G401 (cell line): ENCODE results near the gene C20orf144. TPM values are rescaled to one million over a fixed set of nuclear protein-coding genes. Genes with fewer than 3 reads are reported as not detected.

ENCODE experiments used
- DNase-seq: peaks from one replicate; pipeline ENCODE4 v3.0.0-alpha.2; 2015; ENCODE audit warnings: low spot score
- in situ Hi-C: cut with HindIII; loops from 2 replicates; pipeline ENCODE4 v1.10.0; 2016; ENCODE audit warnings: low sequenced_read_pairs, mixed read lengths
- total RNA-seq: library from RNA; depleted of rRNA; stranded (reverse); fragments of >200 nt; shearing (Covaris generic); gene quantifications from 2 replicates; pipeline ENCODE4 v1.2.3, GENCODE V29; 2014

The C20orf144 gene
- total RNA-seq, 1 experiment from 2014 or later, result 0.20 TPM

- DNase-seq, result no peak
These were observed 2.0 kb upstream of the C20orf144 start for GRCh38 chr20:33660035-33660684.

DNA sequence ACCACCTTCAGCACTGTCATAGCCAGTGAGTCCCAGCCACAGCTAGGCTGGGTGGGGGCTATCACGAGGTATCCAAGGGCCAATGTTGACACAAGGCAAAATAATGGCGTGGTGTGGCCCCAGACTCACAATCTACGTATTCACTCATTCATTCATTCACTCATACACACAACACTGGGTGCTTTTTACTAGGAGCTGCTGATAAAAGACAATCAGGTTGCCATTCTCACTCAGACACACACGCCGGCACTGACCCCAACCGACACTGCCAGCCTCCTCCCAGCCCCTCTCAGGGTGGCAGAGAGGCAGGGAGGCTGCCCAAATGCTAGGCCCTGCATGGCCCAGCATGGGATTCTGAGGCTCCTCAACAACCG lies 1.5 kb upstream of the C20orf144 start:
- DNase-seq, result no peak
- in situ Hi-C loops, result no loop called here

More at GRCh38 chr20:33660035-33660684, 2.0 kb upstream of the C20orf144 start:
- in situ Hi-C loops, result no loop called here

- DNase-seq, result peak; percentile 61
- in situ Hi-C loops, result no loop called here
These were observed 1.3 kb downstream of the C20orf144 start for GRCh38 chr20:33663161-33664084.

- no peak for DNase-seq
- in situ Hi-C loops, result no loop called here
These were observed 2.1 kb downstream of the C20orf144 start for GRCh38 chr20:33664085-33664761.

GRCh38 chr20:33664762-33665144 lies 2.6 kb downstream of the C20orf144 start:
- in situ Hi-C loops, result no loop called here
- DNase-seq, result no peak

DNA sequence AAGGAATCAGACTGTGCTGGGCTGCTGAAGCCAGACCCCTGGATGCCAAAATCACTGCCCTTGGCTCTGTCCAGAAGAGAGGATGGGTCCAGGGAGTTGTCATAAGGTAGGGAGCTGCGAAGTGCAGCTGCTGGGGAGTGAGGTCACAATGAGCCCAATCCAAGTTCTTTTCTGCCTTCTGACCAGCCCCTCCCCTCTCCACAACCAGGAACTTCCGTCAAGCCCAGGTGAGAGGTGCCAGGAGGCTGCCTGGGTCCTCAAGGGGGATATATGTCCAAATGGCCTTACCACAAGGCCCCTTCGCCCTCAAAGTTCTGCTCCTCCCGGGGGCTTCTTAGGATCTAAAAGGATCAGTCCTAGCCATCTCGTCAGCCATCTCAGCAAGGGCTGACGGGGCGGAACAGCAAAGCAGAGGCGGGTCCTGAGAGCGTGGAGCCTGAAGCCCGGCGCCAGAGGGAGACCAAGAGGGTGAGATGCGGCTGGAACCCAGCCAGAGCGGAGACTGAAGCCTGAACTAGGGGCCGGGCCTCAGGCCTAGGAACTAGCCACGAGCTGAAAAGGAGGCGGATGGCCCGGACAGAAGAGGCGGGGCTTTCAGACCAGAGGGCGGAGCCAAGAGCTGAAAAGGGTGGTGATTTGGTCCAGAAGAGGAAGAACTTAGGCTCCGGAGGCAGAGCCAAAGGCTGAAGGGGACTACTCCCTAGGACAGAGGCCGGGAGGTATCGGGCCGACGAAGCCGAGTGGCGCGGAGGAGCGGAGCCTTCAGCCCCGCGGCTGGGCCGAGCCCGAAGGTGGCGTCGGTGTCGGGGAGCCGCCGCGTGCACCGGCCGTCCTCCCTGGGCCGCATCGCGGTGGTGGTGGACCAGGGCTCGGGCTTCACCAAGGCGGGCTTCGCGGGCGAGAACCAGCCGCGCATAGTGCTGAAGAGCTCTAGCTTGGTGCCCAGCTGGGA lies 4.4 kb downstream of the C20orf144 start, which contains the start of gene ACTL10:
Gene ACTL10, plus strand, starts transcription at position 651 of the 952 bp plus-strand sequence. CDS start 555 bp downstream, outside the sequence.
- DNase-seq, result peak; percentile 77

GRCh38 chr20:33667245-33667675 lies 5.1 kb downstream of the C20orf144 start:
- in situ Hi-C loops, result no loop called here
- no peak for DNase-seq

More for the DNA sequence above, 4.4 kb downstream of the C20orf144 start, which contains the start of gene ACTL10:
- in situ Hi-C loops, result no loop called here

GRCh38 chr20:33667676-33668465 lies 5.7 kb downstream of the C20orf144 start:
- DNase-seq, result peak; percentile 71
- in situ Hi-C loops, result no loop called here

- in situ Hi-C loops, result no loop called here
- no peak for DNase-seq
These were observed 6.5 kb downstream of the C20orf144 start for GRCh38 chr20:33668466-33669155.

DNA sequence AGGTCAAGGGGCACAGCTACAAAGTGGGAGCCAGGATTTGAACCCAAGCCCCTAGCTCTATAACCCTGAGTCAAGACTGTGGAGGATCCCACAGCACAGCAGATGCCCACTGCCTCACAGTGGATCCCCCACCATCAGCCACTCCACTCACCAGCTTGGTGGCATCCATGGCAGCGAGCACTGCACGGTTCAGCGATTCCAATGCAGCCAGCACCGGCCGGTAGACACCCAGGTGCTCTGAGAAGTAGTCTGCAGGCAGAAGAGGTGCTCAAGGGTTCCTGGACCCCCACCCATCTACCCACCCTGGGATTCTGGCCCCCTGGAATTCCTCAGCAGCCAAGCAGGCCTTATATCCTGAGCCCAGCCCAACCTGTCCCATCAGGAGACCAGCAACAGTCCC lies 7.1 kb downstream of the C20orf144 start:
- DNase-seq, result no peak
- in situ Hi-C loops, result no loop called here

DNA sequence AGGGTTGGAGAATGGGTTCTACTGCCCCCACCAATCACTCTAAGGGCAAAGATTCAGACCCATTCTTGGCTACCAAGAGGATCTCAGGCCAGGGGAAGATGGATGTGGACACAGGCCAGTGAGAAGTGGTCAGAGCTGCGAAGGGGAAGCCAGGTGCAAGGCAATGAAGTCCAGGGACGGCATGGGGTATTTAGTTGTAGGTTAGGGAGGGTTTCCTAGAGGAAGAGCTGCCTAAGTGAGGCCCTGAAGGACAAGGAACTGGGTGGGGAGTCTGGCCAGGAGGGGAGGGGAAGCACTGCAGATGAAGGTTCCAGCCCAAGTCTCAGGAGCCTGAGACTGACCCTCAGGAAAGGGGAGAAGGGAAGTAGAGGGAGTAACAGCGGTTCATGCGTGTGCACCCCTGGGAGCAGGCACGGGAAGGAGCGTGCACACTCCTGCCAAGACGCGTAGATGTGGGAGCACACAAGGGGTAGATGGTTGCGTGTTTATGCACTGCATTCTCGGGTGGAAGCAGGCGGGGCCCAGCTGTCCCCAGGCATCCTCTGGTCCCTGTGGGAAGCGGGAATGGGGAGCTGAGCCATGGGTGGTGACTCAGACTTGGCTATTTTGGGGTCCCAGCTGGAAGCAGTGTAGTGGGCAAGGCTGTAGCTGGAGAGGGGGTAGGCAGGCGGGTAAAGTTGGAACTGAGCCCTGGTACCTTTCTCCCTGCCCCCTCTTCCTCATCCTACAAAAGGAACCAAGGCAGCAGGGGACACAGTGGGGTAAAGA lies 7.9 kb downstream of the C20orf144 start:
- in situ Hi-C loops, result no loop called here
- no peak for DNase-seq

DNA sequence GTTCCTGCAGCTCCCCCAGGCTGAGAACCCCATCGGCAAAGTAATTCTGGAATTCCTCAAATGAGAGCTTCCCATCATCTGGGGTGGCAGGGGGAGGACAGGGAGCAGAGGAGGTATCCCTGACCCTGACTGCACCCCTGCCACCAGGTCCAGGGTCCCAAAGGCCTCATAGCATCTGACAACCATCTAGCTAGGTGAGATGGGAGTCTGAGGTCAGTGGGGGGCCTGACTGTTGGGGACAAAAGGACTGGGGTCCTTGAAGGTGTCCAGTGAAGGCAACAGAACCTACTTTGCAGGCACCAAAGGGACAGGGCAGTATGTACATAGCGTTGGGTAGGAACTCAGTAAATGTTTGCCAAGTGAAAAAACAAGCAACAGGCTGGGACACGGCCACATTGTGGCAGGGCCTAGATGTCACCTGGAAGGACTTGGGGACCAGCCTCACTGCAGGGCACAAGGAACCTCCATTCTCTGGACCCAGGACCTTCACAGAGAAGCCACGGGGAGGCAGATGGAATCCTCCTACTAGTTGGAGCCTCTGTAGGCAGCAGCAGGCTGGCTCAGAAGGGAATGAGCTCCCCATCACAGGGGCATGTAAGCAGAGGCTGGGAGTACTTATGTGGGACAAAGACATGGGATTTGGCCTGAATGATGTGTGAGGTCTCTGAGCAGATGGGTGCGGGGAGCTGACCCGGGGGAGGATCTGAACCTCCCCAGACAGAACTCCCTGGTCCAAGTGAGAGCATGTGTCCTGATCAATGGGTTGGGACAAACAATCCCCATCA lies 8.8 kb downstream of the C20orf144 start:
- no peak for DNase-seq
- in situ Hi-C loops, result no loop called here

GRCh38 chr20:33671573-33672288 lies 9.6 kb downstream of the C20orf144 start:
- in situ Hi-C loops, result no loop called here
- DNase-seq, result no peak

DNA sequence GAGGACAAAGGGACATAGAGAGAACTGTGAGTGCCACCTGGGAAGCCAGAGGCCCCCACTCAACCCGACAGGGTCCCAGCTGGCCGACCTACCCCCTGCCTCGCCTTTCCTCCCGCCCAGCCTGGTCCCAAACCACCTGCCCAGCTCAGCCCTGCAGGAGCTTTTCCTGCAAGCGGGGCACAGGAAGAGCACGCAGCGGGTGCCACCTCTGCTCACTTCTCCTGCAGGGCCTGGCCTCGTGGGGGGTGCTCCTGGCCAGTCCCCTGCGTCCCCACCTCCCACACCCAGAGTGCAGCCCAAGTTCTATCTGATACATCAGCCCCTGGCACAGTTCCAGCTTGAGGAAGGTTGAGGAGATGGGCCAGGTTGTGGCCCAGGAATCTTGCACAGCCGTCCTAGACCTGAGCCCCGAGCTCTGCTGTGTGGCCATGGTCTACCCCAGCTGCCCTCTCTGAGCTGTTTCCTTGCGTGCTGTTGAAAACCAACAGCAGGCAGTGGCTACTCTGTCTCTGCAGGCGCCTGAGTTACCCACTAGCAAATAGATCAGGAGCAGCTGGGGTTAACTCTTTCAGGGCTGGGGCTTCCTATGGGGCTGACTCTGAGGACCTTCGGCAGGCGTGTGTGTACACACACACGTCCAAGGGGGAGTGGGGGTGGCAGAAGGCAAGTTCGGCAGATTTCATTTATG lies 10.4 kb downstream of the C20orf144 start:
- in situ Hi-C loops, result no loop called here
- no peak for DNase-seq

GRCh38 chr20:33673114-33673409 lies 10.9 kb downstream of the C20orf144 start:
- in situ Hi-C loops, result no loop called here
- DNase-seq, result no peak
